CD4-positive, alpha-beta T cell treated with Interleukin-21 for 1 hour (primary cell): ENCODE data around the gene KMT5C.

ENCODE experiments used
- DNase-seq: peaks from one replicate; pipeline ENCODE4 v3.0.0-alpha.2; 2020

KMT5C gene

DNA sequence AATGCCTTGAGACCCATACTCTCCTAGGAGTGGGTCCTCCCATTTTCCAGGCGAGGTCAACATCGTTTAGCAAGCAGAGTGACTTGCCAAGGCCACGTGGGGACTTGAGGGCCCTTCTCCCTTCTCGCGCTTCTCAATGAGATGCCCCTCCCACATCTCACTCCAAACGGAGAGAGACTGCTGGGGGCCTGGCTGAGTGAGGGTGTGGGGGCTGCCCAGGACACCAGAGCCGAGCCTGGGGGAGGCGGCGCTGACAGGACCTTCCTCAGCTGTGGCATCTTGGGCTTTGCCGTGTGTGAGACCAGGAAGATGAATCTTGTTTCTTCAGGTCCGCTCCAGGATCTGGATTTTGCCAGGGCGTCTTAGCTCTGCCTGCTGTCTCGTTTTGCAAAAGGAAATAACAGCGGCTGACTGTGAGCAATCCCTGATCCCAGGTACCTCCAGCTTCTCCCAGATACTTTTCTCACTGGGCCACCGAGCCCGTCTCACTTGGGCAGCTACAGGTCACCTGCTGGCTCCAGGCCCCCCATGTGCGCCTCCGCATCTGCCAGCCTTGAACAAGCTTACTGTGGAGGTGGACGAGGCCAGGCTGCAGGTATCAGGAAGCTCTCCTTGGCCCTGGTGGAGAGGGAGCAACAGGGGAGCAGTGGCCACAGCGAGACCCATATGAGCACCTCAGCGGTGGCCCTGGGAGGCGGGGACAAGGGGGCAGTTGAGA lies 8.8 kb downstream of the KMT5C start:
- no peak for DNase-seq

DNA sequence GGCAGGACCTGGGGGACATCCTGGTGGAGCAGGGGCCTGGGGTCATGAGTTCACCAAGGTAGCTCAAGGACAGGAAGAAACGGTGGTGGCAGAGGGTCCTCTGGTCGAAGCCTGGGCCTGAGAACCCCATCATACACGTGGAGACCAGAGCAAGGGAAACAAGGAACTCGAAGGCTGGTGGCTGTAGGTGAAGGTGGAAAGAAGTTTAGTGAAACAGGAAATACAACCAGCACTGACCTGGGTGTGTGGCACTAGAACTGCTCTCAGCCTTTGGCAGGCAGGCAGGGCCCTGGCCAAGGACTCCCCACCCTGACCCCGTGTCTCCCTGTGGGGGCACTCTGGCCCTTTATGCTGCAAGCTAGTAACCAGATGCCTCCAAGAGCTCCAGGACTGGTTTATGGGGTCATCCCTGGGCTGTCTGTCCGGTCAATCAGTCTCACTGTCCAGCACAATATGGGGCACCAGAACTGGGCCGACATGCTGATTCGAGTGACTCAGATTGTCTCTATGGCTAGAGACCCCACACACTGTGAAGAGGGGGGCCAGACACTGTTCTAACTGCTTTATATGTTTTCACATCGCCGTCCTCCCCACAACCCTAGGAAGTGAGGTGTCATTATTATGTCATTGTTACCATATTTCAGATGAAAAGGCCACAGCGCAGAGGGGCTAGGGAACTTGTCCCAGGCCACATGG lies 11.1 kb downstream of the KMT5C start:
- DNase-seq: no peak

DNA sequence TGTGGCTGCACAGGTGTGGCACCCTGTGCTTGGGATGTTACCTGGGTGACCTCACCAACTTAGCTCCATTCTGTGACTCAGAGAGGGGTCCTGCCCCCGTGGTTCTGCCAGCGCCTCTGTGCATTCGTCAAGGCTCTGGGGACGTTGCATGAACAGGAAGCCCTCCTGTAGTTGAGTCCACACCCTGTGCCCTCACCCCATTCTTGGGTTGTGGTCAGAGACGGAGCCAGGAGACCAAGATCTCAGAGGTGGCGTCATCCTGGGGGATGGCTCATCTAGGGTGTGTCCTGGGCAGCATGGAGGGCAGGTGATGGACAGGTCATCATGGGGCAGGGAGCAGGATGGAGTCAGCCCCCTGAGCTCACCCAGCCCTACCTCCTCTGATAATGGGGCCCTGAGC lies 12.4 kb downstream of the KMT5C start:
- no peak for DNase-seq

DNA sequence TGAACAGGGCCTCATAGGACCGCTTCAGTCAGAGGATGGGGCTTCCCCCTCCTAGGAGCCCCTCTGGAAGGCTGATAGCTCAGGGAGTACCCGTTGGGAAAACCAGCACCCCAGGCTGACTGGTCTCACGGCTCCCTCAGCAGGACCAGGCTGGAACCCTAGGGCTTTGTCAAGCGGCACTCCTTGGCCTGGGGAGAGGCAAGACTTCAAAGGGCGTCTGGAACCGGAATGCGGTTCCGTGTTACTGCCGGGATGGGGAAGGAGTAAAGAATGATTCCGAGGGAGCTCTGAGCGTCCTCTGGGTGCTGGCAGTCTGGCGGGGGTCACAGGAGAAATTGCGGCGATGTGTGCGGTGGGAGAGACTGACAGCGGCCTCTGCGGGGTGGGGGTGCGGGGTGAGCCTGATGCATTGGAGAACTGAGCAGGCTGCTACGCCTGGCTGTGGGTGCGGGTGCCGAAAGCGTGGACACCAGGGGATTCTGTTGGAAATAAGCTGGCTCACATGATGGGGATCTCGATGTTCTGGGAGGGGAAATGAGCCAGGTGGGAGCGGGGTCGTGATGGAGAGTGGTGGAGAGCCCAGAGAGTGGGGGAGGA lies 13.0 kb downstream of the KMT5C start:
- no peak for DNase-seq

DNA sequence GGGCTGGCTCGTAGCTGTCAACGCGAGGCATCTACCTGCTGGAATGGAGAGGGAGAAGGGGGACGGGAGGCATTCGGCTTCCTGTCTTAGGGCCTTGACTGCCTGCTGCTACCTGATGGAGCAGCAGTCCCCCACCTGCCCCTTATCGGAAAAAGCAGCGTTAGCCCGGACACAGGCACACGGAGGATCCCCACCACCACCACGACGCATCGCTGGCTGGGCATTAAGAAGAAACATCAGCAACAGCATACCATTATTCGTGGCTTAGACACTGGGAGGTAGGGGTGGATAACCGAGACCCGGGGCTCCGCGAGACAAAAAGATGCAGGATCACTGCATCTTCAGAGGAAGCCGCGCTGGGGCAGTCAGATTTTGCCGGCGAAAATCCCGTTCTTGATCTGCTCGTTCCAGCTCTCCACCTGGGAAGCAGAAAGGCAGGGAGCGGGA lies 13.7 kb downstream of the KMT5C start:
- no peak for DNase-seq

DNA sequence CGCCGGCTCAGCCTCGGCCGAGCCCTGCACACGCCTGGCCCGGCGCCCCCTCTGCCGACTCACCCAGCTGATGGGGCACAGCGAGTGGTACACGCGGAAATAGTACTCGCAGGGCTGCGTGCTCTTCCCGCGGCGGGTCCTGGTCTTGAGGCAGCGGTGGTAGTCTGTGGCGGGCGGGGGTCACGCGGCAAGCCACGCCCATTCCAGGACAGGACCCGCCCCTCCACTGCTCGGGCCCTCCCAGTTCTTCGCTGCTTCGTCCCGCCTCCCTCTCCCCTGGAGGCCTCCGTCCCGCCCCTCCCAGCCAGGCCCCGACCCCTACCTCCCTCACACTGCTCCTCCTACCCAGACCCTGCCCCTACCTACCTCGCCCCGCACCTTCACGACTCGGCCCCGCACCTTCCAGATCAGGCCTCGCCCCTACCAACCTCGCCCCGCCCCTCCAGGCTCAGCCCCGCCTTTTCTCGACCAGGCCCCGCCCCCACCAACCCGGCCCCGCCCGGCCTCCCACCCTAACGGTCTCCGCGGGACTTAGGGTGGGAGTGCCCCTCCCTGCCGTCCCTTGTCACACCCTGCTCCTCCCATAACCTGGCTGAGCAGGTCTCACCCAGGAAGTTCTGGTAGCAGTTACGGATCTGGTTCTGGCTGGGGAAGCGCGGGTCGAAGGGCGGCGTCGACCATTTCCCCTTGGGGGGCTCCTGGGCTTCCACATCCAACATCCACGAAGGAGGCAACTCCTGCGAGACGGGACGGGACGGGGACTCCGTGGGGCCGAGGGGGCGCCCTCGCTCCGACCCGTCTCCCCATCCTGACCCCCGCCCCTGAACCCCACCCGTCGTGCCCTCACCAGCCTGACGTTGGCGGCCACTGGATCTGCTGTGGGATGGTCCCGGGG lies 14.4 kb downstream of the KMT5C start:
- peak; percentile 79 for DNase-seq

DNA sequence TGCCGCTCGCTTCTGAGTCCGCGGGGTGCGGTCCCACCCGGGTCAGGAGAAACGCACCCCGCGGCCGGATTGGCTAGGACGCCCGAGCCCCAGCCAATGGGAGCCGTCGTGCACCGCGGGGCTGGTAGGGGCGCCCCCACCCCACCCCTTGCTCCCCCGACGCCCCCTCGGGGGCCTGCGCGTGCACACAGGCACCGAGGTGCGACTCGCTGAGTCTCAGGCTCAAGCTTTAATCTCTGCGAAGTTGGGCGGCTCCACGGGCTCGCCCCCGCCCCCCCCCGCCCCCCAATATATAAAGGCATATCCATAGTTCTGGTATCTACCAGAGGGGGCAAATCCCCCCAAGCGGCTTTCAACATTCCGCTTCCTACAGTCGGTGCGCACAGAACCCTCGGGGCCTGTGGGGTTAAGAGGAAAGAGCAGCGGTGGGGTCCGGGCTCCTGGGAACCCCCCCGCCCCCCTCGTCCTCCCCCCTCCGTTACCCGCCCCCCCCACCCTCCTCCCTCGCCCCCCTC lies 15.1 kb downstream of the KMT5C start, which contains the start of gene COX6B2:
COX6B2 (minus strand) TSS at position 22 of the 515 bp plus-strand sequence. CDS start 198 bp downstream, outside the sequence.
- no peak for DNase-seq

DNA sequence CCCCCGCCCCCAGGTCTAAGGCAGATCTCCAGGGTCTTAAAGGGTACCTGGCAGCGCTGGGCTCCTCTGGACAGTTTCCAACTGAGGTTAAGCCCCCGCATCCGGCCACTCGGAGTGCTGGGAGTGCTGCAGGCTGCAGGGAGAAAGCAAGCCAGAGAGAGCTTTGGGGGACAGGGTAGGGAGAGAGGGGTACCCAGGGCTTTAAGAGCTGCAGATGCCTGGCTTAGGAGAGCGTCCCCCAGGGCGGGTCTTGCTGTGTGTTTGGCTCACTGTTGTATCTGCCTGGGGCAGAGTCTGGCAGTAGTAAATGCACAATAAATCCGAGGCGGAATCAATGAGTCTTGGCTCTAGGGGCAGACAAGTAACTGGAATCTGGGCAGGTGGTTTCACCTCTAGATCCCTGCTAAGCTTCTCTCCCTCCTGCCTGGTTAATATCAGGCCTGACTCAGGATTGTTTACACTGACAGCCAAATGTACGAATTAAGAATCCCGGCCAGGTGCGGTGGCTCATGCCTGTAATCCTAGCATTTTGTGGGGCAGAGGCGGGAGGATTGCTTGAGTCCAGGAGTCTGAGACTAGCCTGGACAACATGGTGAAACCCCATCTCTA lies 15.6 kb downstream of the KMT5C start:
- no peak for DNase-seq

DNA sequence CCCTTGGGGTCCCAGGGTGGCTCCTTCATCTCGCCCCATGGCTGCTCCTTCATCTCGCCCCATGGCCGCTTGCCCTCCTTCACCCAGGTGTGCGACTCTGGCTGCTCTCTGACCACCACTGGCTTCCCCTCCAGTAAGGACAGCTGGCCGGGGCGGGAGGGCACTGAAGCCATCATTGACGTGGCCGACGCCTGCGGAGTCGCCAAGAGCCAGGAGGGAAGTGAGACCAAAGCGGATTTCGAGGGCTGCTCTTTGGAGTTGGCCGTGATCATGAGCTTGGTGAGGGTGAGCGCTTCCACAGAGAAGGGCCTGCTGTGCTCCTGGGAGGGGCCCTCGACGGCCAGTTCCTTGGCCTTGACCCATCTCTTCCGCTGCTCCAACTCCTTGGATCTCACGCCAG lies 18.8 kb downstream of the KMT5C start:
- no peak for DNase-seq

DNA sequence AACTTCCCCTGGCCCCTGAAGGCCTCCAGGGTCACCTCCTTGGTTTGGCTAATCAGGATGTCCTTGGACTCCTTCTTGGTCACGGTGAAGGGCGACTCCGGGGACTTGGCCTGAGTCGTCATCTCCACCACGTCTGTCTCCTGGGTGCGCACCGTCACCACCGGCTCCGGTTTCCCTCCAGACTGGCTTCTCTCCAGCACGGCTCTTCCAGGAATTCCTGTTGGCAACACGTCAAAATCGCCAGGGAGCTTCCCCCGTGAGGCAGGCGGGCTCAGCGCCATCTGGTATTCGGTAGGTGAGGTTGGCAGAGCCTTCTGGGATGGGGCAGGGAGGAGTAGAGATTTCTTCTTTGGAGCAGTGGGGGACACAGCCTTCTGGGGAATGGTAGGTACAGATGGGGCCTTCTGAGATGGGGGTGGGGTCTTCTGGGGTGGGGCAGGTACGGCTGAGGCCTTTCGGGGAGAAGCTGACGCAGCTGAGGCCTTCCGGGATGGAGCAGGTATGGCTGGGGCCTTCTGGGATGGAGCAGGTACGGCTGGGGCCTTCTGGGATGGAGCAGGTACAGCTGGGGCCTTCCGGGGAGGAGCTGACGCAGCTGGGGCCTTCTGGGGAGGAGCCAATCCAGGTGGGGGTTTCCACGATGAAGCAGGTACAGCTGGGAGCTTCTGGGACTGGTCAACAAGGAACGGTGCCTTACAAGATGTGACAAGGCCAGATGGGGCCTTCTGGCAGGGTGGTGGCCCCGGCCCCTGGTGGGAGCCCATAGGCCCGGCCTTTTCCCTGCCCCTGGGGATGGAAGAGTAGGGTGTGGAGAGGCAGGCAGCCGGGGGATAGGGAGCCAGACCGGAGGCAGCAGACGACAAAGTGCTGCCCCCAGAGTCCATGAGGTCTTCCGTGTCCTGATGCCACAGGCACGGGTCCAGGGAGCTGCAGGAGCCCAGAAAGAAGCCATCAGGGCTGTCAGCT lies 19.6 kb downstream of the KMT5C start:
- no peak for DNase-seq

DNA sequence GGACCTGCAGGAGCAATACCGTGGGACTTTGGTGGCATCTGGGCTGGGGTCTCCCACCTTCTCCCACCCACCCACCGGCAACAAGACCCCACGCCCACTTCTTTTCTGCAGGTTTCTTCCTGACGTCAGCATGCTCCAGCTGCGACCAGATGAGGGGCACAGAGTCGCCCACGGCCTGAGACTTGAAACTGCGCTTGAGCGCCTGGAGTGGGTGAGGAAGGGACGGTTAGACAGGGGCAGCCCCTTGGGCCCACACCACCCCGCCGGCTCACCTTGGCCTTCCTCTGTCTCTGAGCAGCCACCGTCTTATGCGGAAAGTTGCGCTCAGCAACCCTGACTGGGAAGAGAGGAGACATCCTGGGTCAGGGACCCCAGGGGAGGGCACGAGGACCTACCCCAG lies 21.2 kb downstream of the KMT5C start:
- DNase-seq: no peak

DNA sequence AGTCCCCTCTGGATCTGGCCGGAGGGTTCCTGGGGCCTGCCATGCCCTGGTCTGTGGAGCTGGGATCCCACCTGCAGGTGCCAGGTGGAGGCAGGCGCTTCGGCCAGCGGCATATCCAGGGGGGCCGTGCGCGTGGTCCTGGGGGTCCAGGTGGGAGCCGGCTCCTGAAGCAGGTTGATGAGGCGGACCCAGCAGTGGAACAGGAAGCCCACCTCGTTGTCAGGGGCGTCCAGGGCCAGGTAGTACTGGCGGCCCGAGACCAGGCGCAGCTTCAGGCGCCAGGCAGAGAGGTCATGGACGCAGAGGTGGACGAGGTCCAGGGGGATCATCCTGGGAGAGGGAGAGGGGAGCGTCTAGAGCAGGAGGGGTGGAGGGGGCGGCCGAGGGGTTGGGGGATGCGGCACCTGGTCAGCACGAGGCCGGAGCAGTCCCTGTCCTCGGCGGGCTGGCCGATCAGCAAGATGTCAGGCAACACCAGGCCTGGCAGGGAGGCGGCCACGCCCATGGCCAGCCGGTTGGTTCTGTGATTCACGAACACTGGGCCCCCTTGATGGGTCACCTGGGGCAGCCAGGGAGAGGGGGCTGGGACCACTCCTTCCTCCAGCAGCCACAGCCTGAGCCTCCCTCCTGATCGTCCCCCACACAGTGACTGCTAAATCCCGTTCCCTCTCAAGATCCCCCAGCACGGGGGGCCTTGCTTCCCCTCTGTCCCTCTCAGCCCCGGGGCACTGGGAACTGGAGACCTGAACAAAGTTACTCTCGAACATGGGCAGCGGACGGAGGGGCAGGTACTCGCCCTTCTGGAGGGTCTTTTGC lies 22.7 kb downstream of the KMT5C start:
- no peak for DNase-seq

DNA sequence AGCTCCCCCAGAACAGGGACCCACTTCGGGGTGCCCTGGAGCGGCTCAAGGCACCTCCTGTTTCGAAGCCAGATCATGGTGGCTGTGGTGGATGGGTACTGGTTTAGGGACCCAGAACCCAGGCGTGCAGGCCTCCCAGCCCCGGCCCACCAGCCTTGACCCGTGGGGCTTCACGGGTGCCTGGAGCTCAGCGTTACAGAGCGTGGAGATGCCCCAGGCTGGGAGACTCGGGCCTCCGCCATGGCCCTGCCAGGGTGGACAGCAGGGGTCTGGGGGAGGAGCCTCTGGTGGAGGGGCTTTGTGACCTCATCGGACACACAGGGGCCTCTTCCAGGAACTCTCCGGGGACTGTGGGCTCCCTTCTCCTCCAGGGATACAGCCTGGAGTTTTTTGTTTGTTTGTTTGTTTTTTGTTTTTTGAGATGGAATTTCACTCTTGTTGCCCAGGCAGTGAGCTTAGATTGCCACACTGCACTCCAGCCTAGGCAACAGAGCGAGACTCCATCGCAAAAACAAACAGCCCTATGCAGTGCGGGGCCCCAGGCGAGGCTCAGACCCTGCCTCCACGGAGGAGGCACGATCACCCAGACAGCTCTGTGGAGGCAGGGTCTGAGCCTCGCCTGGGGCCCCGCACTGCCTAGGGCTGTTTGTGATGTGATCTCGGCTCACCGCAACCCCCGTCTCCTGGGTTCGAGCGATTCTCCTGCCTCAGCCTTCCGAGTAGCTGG lies 23.5 kb downstream of the KMT5C start, which contains the start of gene GARIN5B:
GARIN5B (minus strand) TSS at position 271 of the 727 bp plus-strand sequence; CDS start at position 77, 194 bp downstream.
- no peak for DNase-seq

DNA sequence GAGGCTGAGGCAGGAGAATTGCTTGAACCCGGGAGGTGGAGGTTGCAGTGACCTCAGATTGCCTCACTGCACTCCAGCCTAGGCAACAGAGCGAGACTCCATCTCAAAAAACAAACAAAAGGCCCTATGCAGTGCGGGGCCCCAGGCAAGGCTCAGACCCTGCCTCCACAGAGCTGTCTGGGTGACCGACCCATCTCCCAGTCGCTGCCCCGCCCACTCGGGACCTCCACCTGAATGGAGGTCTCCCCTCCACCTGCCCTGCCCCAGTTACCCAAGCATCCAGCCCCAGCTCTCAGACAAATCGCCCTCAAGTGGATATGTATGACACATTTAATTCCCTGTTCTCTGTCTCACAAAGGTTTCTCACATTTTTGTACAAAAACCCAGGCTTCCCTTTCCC lies 25.6 kb downstream of the KMT5C start:
- DNase-seq: no peak

DNA sequence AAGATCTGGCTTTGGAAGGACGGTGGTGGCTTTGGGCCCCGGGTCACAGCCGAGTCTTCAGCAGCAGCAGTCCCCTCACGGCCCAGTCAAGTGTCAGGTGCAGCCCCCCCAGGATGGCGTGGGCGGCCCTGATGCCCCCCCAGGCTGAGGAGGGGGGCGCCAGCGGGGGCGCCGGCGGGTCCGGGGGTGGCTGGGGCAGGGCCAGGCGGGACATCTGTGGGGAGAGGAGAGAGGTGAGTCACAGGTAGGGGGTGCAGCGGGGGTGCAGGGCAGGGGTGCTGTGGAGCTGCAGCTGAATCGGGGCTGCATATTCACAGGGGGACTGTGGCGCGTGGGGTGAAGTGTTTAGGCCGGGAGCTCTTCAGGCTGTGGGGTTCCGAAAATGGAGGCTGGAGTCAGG lies 26.3 kb downstream of the KMT5C start:
- no peak for DNase-seq

DNA sequence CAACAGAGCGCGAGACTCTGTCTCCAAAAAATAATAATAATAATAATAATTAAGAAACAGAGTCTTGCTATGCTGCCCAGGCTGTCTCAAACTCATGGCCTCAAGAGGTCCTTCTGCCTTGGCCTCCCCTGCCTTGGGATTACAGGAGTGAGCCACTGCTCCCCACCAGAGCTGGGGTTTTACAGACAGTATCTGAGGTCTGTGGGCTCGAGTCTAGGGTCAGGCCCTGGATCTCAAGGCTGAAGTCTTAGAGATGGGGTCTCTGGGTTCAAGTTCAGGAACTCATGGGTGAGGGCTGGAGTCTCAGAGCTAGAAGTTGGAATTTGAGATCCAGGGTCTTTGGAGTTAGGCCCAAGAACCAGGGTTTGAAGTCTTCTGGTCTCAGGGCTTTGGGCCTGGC lies 27.1 kb downstream of the KMT5C start:
- DNase-seq: no peak

DNA sequence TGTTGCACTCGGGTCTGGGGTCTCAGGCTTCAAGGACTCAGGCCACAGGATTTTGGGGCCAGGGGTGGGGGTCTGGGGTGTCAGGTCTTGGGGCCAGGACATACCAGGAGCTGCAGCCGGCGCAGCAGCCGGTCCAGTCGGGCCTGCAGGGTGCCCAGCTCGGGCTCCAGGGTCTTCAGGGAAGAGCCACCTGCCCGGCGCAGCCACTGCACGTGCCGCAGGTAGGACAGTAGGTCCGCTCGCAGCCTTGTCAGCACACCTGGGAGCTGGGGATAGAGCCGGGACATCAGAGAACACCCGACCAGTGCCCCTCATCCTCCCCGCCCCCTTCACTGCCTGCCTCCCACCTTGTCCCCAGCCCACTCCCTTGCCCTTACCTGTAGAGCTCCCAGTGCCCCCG lies 28.4 kb downstream of the KMT5C start:
- DNase-seq: no peak

DNA sequence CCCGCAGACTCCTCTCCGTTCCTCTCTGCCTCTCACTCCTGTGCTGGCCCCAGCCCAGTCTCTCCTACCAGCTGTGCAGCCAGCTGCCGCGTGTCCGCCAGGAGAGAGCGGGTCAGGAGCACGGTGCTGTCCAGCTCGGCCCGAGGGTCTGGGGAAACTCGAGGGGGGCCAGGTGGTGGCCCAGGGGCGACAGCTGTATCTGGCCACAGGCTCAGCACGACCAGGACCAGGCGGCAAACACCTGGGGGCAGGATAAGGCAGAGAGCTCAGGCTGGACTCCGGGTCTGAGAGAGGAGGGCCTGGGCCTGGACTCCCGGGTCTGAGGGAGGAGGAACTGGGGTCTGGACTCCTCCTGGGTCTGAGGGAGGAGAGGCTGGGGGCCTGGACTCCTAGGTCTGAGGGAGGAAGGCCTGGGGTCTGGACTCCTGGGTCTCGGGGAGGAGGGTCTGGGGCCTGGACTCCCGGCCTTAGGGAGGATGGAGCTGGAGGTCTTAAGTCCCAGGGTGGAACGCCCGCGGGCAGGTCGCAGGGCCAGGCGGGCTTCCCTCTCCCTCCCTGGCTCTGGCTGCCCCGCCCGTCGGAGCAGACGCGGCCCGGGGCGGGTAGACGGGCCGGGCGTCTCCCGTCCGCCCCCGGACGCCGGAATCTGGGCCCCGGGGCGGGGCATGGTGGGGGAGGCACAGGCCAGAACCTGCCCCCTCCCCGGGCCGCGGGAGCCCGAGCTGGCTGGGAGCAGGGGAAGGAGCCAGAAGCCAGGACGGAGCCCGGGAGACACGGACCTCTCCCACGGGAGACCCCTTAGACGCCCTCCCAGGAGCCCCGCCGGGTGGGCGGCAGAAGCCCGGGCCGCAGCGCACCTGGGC lies 29.3 kb downstream of the KMT5C start:
- DNase-seq: no peak
